CMK (cell line): Measurements from ENCODE around the gene SPOCK1.

Experiments used
- DNase-seq: peaks from one replicate; pipeline ENCODE4 v3.0.0-alpha.2; 2010; ENCODE audit warnings: low read depth

The SPOCK1 gene

DNA sequence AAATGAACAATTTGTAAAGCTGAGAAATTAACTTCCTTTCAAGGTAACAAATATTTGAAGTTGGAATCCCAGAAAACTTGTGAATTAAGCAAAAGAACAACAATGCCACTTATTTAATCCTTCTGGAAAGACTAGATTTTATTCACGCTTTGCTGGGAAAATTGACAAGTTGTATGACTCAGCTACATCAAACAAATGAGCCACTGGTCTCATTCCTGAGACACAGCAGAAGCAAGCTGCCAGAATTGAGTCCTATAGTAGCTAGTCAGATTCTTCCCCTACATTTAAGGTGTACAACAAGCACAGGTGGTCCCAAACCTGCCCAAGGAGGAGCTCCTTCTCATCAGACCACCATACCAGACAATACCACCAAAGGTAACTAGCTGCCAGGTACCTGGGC is 280.7 kb downstream of the SPOCK1 start:
- DNase-seq = no peak

DNA sequence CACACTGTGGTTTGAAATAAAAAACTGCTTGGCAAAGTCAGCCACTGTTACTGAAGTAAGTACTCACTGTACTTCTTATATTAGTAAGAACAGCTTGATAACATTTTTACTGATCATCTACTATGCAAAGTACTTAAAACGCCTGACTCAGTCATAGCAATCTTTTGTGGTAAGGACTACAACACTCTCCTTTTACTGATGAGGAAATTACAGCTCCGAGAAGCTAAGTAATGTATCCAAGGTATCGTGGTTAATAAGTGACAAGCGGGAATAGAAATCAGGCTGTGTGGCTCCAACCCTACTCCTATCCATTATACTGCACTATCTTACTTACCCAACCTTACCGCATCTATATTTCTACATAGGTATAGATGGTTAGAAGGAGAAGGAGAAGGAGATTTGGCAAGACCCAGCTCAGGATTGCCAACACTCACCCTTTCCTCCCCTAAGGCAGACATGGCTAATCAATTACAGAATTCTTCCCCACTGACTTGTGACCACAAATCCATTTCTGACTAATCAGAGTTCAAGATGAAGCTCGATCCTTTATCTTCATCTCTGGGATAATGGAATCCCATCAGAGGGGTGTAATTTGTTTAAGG is 281.4 kb downstream of the SPOCK1 start:
- no peak for DNase-seq

DNA sequence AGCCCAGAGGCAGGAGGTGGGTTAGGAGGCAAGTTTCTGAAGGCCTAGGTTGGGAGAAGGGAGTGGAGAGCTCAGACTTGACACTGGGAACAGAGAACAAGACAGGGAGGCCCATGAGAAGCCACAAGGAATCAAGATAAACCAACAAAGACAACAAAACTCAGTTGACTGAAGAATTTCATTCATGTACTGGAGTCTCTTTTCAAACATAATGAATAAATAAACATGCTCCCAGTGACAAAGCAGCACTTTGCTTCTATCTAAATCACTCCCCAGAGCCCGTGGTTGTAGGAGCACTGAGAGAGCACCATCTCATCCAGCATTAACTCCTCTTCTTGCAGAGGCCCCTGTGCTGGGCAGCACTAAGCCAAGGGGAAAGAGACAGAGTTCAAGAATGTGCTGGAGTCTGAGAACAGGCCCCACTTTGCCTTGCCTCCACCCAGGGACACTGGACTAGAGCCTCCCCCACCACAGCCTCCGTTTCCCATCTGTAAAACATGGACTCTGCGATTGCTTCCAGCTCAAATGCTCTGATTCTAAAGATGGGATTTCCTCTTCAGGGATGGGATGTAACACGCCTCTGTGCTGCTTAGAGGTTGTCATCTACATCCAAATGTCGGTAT is 282.0 kb downstream of the SPOCK1 start:
- DNase-seq = no peak

DNA sequence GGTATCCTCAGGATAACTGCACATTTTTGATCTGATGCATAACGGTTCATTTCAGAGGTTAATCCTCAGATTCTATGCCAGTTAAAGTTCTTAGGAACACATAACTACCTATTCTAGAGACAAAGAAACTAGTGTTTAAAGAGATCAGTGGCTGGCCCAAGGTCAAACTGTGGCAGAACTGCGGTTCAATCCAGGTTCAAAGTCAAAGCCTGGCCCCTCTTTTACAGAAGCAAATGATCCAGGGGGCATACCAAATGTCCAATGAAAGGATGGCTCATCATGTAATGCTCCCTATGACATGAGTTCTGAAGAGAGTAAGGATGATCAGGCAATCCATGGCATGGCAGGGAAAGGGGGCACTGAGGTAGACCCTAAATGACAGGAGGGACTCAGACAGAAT is 283.3 kb downstream of the SPOCK1 start:
- no peak for DNase-seq

DNA sequence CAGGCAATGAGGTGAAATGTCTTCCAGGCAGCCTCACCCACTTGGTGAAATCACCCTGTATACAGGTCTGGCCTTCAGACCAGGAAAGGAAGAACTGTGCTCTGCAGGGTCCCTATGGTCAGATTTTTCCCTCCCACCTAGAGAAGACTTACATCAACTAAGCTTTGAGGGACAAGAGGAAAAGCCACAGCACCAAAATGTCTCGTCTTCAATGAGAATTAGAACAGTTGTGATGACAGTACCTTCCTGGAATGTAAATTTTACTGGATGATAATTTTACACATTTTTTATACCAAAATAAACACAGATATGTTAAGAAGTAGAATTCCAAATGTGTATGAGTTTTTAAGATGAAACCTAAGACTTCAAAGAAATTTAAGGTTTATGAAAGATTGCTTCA is 283.9 kb downstream of the SPOCK1 start:
- DNase-seq = no peak

DNA sequence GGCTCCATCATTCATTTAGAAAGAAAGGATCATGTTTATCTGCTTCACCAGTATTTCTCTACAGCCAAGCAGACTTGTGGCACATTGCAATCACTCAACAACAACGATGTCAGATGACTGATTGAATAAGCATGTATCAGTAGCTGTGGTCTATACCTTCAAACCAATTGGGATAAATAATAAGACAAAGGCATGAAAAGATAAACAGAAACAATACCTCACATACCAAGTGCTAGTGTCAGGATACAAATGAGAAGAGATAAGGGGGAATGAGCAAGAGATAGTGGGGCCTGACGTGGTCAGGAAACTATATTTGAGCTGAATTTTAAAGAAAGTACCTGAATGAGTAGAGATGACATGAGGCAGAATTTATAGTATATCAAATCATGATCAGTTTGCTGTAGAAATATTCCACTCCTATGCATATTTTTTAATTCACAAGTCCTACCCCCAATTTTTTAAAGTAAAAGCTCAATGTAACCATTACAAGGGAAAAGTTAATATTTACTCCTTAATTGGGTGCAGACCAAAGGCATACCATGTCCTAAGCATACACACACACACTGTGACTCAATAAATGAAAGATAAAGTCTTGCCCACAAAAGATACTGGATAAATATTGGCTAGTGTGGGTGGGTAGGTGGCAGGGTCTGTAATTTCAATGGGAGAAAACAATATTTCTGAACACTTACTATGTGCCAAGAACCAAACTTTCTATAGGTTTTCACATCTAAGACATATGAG is 284.5 kb downstream of the SPOCK1 start:
- DNase-seq = no peak

DNA sequence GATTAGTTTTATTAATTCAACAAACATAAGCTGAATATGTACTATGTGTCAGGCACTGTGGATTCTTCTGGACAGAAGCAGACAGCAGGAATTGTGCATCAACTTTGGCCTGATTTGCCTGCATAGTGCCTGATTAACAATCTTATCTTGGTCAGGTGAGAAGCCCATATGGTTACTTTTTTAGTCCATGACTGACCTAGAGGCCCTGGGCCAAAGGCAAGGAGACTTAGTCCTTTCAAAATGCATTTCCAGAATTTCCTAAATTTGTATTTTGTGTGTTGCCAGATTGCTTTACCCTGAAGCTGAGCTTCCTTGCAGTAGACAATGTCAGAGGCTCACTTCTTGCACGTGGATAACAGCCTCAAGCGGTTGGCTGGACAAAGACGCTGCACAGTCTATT is 286.7 kb downstream of the SPOCK1 start:
- DNase-seq = no peak

DNA sequence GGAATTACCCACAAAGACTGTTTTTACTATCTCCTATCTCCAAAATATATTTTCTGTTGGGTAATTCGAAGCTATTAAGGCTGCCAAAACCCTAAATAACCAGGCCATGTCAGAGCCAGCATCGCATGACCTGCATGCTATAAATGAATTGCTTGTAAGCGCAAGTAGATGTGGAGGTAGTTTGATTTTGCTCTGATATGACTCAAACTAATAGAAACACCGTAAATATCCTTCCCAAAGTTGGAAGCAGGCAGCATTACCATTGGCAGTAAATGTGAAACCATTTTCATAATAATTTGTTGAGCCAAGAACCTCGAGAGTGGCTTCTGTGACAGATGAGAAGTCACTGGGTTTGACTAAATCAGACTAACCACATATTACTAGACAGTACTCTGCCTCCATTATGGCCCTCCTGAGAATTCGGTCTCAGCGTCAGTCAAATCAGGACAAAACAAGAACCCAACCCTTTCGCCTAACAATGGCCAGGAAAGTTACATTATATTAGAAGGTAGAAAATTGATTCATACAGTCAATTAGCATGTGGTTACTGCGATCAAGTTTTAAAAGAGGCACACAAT is 289.8 kb downstream of the SPOCK1 start:
- no peak for DNase-seq

DNA sequence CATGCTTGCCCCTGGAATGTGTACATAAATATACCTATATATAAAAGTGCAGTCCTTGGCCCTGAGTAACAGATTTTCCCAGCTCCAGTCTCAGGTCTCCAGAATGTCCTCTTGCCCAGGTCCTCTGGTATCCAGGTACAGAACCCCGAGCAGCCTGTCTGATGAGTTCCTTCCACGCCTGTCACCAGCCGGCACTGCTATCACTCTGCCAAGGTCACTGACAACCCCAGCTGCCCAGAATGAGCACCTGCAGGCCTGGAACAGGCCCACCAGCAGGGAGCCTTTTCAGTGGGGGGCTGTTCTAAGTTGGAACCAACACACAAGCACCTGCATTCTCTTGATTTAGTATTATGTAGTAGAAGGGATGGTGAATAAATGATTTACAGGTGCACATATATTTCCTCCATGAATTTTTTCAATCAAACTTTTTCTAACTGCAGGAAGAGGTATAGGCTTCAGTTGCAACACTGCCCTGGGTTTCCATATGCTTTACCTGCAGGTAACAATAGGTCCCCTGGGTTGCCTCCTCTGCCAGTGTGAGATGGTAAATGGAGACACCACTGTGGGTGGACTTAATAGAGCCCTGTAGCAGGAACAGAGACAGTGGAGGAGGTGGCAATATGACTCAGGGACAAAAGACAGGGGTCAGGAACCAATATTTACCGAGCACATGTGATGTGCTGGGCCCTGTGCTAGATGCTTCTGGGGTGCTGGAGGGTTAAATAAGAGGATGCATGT is 291.9 kb downstream of the SPOCK1 start:
- no peak for DNase-seq

DNA sequence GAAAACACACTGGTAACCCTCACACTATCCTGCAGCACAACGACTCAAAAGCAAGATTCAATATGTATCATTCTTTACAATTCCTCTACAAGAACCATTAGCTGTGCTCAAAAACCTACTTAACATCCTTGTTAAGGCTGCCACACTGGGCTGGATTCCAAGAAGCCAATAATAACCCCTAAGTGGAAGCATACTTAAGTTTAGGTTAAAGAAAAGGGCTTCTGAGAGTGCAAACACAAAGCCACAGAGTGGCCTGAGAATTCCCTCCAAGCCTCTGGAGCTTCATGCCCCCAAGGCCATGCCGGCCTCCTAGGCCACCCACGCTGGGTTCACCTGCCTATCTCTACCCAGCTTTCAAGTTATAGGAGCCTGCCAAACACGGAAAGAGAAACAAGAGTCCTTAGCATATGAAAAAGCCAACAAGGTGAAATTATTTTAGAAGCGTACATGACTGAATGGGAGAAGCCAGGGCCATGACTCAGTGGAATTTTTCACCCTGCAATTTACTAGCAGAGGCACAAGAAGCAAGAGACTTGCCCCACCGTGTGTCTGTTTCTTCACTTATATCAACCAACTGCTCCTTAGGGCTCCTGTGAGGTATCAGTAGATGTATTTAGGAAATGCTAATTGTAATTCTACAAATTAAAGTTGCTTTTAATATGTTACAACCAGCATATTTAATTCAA is 293.0 kb downstream of the SPOCK1 start:
- DNase-seq = no peak

DNA sequence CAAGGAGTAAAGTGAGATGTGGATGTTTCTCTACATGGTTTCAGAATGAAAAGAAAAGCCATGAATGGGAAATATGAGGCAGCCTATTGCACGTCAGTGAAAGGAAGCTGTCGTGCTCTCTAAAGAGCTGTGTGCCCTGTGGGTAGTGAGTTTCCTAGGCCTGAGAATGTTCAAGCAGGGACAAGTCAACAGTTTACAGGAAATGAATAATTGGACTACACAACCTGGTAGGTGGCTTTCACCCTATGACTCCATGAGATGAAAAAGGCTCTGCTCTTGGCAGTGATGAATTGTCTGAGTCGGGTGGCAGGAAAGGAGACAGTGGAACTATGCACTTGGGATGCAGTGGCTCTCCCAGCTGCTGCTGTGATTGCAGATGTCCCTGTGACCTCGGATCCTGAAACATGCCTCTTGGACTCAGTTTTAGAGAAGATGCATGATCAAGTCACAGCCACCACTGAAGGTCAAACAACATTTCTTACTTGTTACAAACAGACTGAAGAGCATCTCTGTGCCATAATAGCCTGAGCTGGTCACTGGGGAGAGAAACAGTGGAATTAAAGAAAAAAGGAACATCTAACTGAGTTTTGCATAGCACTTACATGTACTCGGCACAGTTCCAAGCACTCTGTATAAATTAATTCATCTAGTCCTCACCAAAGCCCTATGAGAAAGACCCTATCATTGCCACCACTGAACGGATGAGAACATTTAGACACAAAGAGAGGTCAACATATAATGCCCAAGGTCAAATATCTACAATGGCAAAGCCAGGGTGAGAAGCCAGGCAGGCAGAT is 293.7 kb downstream of the SPOCK1 start:
- DNase-seq = no peak

DNA sequence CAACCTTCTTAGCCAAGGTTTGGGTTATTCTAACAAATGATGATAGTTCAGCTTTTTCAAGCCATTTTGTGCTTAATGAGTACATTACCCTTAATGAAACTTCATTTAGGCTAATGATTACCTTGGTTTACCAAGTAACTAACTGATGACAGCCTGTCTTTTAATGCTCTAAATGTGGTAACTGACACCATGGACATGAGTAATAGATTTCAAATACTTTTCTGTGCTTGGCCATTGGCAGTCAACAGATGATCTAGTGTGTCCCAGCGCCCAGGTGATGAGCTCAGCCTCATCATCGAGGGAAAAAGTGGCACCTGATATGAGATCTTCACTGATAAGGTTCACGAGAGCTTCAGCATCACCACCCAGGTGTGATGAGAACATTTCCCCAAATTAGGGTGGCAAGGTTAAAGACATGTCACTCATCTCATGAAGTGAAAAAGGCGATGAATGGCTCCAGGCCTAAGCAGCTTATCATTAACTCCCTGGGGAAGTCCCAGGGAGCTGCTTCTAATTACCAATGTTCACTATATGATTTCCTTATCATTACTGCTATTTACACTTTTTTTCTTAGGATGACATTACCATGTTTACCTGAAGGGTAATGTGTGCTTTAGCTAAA is 296.0 kb downstream of the SPOCK1 start:
- no peak for DNase-seq

DNA sequence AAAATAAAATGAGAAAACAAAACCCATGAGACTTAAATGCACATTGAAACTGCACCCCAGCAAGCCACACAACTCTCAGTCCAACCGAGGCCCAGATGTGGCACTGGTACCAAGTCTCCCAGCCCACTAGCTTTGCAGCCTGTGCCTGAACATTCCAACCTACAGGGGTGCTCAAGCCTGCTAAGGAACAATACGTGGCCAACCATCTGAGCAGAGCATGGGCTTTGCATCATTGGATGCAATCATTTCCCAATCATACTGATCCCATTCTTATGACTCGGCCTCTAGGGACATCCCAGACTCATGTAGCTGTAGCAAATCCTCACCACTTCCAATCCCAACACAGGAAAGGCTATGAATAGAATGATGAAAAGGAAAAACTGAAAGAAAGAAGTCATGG is 297.2 kb downstream of the SPOCK1 start:
- DNase-seq = no peak

DNA sequence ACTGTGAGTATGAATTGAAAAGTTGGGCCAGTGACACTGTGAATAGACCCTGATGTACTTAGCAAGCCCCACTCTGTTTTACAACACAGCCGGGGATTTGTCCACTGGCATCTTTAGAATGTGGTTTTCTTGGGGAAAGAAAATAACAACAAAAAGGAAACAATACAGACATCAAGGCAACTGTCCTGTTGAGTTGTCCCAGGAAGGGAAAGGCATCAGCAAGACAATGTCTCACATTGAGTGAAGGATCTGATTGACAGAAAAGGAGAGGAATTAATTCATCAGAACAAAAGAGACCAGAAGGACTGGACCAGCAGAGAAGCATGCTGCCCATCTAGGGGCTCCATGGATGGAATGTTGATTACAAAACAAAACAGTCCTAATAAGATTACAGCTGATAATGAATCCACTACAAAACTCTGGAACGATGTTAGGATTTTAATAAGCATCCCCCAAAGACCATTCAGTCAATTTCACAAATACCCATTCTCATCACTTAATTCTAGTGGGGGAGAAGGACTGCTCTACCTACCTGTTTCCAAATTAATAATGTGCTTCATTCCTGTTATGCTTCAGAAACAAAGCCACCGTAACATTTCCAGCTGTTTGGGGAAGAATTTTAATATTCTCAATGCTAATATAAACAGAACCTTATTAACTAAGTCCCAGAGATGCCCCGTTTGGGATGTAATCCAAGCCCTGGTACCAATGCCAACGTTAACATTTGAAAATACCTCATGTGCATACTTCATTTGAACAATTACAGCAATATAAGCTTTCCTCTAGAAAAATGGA is 298.0 kb downstream of the SPOCK1 start:
- DNase-seq = no peak

DNA sequence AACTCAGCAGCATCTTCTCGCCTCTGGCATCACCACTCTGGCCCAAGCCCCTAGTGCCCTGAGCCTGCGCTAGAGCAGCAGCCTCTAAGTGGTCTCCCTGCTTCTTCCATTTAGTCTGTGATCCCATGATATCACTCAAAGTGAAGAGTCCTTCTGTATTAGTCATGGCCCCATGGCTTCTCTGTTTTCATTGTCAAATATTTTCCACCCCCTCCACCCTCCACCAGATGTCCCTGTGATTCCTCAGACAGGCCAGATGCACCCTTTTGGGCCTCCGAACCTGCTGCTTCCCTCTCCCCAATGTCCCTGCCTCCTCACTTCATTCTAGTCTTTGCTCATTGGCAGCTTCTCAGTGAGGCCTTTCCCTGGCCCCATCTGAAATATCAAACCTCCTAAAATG is 299.2 kb downstream of the SPOCK1 start:
- DNase-seq = no peak

DNA sequence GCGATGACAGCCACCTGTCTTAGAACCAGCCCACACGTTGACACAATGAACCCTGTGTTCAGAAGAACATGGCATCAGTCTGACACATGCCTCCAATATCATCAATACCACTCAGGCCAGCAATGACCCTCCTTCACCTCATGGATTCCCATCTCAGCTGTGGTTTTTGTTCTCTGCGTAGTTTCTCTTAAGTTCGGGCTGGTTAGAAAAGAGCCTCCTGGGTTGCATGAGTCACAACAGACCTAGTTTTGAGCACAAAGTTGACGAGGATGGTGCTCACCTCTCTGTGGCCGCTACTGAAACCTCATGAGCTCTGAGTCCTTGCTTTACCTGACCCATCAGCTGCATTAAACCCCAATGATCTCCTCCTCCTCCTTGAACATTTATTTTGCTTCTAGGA is 299.9 kb downstream of the SPOCK1 start:
- no peak for DNase-seq

DNA sequence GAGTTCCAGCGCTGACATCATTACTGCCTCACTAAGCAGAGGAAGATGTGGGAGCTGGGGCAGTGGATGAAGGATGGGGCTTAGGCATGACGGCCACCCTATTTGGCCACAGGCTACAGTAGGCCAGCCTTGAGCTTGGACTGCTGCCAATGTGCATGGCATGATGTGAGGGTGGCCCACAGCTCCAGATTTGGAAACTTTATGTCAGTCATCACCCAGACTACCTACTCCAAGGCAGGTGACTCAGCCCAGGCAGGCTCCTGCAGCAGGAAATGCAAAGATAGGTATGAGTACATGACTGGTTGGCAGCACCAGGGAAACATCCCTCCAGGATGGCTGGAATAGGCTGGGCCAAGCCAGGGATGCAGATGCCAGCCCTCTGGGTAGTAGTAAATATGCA is 303.6 kb downstream of the SPOCK1 start:
- DNase-seq = no peak

DNA sequence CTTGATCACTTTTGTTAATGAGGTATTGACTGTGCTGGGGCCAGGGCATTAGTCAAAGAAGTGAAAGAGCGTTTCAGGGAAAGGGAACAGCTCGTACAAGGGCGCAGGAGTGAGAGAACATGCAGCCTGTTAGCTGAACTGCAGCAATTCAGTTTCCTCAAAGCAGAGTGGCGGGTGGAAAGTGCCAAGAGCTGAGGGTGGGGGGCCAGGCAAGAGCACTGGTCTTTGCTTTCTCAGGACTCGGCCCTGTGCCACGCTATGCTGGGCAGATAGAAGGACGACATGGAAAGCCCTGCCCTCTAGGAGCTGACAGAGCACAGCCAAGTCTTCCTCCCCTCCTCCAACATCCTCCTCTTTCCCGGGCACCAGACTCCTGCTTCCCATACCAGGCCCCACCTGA is 304.8 kb downstream of the SPOCK1 start:
- no peak for DNase-seq

DNA sequence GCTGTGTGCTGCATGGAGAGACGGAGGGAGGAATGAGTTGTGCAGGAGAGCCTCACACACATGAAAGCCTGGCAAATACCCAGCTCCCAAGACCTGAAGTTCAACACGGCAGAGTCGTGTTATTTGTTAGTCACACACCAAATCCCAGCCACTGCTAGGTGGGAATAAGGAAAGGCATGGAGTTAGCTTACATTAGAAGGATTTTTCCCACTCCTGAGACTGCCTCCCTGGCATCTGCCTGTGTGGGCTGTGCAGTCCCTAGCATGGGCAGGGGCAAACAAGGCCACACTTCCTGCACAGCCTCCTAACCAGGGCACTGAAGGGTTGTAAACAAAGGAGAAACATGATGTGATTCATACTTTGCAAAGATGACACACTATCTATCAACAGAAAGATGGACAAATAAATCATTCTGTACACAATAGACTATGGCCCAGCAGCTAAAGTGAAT is 306.8 kb downstream of the SPOCK1 start:
- DNase-seq = no peak

DNA sequence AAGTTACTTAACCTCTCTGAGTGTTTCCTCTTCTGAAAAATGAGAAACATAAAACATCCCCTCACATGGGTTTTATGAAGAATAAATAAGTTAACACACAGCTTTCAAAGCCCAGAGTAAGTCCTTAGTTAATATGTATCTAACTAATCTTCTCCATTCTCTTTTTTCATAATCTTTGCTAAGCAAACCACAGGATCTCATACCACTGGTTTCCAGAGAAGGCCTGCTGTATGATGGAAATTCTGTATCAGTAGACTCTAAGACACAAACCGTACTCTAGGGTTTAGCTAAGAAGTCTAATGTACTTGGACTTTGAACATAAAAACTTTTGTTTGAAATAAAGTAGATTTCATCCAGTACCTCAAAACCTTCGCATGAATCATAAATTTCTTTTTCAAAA is 307.9 kb downstream of the SPOCK1 start:
- no peak for DNase-seq
